SIG-M5 treated with dmso at 0.1 percent for 504 hours (cell line): ENCODE results near the gene CDHR3.
"Not testable (repeated sequence)": the region's sequence is repeated elsewhere in the genome, so short reads cannot be mapped to it uniquely, and the experiment has no call there.

Source experiments
- DNase-seq: peaks from one replicate; lab custom pipeline; 2025; ENCODE audit not compliant: unreplicated experiment; lab: John Stamatoyannopoulos, UW

The CDHR3 gene

DNA sequence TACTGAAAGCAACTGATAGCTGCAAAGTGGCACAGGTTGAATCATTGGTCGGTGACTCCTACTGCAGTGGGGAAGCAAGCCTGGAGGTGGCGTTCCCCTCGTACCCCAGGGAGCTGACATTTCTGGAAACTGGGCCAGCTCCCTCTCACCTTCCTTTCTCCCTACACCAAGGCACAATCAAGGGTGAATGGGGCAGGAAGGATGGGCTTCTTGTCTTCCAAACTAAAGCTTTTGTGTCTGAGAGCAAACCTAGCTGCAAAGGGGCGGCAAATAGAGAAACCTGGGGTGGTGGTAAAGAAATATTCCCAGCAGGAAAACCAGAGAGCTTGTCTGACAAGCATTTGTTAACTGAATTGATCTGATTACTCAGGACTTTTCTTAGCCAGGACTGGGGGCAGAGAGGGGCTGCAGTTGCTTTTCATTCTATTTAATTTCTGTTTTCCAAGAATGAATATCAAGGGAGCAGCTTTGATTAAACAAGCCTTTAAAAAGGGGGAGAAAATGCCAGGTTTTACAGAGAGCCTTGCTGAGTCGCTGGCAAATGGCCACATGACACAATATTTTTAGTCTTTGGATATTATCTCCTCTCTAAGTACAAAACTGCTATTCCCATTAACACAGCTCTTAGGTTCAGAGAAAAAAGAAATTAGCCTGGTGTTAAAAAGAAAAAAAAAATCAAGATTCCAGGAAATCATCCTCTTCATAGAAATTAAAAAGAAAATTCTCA, 27.8 kb downstream of the CDHR3 start:
- DNase-seq, result no peak

DNA sequence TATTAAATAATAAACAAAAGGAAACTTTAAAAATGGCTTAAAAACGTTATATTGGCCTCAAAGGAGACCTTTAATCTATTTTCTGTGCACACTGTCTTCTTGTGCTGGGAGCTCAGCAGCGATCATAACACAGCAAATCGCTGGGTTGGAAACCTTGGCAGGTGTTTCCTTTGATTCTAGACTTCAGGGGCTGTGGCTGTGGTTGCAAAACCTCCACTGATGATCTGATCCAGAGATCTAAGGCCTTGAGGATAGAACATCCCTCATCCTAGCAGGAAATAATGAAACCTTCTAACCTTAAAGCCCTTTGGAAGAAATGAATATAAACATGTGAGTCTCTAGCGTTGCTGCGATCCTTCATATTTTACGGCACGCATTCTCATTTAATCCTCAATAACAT, 29.8 kb downstream of the CDHR3 start:
- DNase-seq, result no peak

DNA sequence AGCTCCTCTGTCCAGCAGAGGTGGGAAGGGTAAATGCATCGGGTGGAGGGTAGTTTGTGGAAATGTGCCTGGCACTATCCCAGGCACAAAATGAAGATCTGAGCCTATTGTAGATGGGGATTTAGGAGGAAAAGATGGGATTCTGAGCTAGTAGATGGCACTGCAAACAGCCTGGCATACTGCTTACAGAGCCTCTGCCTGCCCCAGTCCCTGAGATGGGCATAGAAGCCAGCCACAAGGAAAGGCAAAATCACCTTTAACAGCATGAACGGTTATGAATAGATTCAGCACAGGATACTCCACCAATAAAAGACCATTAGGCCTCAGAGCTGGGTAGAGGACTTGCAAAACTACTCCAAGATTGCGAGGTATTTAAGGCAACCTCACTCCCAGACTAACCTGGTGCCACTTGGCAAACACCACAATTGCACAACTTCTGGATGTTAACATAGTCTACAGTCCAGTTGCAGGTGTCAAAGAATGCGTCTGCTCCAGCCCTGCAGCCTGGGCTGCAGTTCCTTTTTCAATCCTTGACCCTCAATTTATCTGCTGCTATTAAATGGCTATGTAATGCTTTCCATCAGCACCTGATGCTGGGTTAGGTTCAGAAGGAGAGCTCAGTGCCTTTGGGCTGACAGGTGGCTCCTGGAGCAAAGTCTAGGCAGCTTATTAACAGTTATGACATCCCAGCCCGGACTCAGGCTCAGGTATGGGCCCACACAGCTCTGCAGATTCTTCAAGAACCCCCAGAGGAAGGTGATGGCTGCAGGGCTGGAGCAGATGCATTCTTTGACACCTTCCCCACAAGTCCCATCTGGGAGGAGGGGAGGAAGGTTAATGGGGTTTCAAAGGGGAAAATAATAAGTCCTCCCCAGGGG, 34.0 kb downstream of the CDHR3 start:
- no peak for DNase-seq

DNA sequence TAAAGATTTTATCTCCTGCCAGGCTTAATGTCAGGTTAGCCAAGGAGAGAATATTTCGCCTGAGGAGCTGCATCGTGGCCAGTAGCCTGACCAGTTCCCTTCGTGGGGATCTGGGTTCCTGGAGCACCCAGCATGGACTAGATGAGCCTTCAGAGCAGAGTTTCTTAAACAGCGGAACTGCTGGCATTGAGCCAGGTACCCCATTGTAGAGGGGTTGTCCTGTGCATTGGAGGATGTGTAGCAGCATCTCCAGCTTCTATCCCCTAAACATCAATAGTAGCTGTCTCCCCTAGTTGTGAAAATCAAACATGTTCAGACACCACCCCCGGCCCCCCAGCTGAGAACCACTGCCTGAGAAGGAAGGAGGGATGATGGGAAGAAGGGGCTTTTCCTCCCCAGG, 36.2 kb downstream of the CDHR3 start:
- DNase-seq, result no peak

DNA sequence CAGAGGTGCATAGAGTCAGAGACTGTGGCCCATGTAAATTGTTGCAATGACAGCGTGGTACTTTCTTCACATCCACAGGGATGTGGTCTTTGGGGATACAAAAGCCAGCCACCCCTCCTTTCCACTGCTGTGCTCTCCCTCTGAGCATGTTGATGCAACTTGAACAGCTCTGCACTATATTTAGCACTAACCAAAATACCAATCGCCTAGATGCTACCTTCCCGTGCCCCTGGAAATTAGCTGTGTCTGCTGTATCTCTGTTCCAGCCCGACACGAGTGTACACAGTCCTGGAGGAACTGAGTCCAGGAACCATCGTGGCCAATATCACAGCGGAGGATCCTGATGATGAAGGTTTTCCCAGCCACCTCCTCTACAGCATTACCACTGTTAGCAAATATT, 38.1 kb downstream of the CDHR3 start:
- DNase-seq, result no peak

DNA sequence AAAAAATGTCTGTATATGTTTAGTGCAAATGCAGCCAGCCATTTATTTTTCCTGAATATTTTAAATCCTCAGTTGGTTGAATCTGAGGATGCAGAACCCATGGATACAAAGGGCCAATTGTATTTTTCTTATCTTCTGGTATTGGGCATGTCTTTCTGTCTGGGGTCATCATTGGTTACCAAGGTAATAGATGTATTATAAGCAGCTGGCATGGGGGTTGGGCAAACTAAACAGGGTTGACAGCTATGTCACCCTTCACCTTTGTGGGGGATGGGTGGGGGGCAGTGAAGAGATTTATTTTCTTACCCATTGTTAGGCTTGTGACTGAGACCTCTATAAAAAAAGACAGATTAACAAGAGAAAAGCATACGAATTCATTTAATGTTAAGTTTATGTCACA, 38.8 kb downstream of the CDHR3 start:
- DNase-seq, result no peak

DNA sequence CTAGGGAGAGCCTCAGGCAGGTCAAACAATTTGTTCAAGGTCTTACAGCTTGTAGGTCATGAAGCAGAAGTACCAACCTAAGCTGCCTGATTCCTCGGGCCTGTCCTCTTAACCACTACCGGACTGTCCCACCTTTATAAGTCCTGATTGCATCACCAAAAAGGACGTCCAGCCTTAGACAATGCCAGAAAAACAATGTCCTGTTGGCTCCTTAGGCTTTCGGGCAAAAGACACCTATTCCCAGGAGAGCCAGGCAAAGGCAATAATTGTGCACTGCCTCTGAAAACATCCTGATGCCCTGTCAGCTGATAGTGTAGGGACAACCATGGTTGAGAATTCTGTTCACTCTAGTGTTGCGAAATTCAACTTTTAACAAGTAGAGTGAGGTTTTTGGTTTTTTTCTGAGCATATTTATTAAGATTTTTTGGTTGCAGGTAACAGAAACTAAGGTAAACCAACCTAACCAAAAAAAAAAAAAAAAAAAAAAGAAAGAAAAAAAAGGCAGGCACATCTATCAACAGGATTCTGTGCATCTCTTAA, 40.5 kb downstream of the CDHR3 start:
- DNase-seq, result no peak

DNA sequence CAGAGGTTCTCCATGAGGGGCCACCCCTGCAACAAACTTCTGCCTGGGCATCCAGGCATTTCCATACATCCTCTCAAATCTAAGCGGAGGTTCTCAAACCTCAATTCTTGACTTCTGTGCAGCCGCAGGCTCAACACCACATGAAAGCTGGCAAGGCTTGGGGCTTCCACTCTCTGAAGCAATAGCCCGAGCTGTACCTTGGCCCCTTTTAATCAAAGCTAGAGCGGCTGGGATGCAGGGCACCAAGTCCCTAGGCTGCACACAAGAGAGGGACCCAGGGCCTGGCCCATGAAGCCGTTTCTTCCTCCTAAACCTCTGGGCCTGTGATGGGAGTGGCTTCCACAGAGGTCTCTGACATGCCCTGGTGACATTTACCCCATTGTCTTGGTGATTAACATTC, 43.8 kb downstream of the CDHR3 start:
- DNase-seq, result no peak

DNA sequence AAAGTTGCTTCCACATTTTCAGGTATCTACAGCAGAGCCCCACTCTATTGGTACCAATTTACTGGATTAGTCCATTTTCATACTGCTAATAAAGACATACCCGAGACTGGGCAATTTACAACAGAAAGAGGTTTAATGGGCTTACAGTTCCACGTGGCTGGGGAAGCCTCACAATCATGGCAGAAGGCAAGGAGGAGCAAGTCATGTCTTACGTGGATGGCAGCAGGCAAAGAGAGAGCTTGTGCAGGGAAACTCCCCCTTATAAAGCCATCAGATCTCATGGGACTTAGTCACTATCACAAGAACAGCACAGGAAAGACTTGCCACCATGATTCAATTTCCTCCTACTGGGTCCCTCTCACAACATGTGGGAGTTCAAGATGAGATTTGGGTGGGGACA, 44.7 kb downstream of the CDHR3 start:
- not testable (repeated sequence) for DNase-seq

DNA sequence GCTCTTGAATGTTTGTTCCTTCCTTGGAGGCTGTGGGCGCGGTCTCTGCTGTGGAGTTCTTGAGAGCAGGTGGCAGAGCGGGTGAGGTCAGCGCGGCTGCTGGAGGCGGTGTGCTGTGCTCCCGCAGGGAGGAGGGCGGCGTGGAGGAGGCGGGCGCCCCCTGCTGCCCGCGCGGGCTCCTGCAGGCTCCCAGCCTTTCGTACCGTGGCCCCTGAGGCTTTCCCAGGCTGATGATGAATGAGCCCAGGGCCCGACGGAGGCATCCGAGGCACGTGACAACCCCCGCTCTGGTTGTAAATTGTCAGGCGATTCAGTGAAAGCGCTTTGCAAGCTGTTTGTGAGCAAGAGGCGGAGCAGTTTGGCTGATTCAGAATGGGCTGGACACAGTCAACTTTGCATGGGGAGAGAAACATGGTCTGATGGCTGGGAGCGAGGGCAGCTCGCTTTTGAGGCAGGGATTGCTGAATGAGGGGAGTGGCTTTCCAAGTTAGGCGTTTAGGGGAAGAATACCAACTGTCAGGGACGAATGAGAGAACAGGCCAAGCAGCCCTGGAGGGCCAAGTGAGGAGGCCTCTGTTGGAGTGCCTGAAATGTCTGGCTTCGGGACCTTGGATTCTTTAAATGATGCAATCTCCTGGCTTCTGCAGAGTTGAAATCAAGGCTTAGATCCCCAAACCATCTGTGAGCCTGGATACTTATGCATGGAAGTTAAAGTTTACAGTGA, 46.6 kb downstream of the CDHR3 start:
- DNase-seq, result peak; percentile 58

DNA sequence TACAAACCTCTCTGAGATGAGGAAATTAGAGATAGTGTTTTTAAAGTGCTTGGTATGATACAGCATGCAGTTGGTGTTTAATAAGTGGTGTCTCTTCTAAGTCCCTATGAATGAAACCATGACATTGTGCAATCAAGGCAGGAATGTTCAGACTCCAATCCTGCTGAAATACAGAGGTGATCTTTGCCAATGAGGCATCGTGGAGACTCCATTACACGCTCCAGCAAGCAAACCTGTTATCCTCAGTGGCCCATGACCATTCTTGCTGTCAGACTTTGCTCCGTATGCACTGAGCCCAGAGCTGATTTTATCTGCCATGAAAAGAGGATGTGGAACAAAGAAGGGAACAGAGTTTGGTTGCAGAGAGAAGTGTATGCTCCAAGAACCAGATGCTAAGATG, 47.3 kb downstream of the CDHR3 start:
- no peak for DNase-seq

DNA sequence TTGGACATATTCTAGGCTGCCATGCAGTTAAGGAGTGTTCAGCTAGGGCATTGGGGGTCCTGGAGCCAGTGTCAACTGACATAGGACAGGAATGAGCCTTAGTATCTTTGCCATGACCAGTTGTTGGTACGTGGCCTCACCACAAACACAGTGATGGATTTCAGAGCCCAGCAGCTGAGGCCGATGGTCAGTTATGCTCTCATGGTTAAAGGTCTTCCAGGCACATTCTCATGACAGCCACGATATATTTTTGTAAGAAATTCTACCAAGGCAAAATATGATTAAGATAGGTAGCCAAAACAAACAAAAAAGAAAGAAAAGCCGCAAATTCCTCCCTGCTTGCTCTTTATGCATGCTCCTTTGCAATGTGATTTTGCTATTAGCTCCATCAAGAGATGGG, 47.8 kb downstream of the CDHR3 start:
- no peak for DNase-seq

DNA sequence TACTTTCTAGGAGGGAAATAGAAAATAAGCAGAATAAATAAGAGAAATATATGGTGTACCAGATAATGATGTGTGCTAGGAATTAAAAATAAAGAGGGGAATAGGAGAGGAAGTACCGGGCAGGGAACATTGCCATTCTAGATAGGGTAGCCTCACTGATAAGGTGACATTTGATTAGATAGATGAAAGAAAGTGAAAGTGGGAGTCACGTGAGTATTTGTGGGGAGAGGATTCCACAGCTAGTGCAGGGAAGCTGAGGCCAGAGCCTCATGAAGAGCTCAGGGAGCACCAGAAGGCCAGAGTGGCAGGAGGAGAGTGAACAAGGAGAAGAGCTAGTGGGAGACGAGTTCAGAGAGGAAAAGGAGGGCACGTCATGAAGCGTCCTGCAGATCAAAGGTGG, 49.1 kb downstream of the CDHR3 start:
- no peak for DNase-seq

DNA sequence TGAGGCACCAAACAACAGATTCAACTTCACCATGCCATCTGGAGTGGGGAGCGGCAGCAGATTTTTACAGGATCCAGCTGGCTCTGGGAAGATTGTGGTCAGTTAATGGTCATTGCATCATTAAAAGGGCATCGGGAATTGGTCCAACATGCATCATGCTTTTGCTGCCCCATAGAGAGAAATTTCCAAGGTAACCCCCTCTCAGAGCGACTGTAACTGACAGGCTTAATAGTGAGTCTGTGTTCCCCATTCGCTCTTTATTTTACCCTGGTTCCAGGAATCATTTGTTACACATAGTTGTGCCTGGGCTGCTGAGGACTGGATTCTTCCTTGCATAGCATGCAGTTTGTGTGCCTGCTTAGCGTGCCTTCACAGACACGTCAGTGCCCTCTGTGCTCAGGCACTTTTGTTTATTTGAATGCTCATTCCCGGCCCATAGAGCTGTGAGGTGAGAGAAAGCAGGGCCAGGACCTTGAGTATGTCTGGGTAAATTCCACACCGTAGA, 49.9 kb downstream of the CDHR3 start:
- DNase-seq, result no peak

DNA sequence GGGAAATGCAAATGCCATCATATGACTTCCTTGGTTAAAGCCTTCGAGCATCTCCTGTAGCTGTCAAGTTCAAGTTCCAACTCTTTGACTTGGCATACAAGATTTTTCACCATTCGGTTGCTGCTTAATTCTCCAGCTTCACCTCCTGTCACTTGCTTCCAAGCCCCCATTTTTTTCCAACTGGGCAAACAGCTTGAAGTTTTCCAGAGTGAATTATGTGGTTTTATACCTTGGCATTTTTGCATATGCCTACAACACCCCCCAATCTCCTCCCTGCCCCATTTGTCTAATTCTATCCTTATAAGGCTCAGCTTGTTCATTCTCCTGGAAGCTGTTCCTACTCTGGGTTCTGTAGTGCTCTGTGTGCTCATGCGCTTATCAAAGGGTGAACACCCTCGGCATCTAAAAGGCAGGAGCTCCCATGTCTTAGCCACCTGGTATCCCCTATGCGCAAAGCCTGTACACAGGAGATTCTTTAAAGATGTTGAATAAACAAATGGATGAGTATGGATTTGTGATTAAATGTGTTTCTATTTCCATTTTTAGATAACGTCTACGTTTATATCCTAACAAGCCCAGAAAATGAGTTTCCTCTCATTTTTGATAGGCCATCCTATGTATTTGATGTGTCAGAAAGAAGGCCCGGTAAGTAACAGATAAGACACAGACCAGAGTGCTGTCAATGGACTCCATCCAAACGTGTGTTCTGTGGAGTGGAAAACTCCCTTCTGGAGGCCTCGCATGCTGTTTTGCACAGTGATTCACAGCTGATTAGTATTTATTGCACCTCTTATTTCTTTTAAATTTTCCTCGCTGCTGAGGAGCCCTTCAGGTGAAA, 52.5 kb downstream of the CDHR3 start:
- DNase-seq, result no peak

DNA sequence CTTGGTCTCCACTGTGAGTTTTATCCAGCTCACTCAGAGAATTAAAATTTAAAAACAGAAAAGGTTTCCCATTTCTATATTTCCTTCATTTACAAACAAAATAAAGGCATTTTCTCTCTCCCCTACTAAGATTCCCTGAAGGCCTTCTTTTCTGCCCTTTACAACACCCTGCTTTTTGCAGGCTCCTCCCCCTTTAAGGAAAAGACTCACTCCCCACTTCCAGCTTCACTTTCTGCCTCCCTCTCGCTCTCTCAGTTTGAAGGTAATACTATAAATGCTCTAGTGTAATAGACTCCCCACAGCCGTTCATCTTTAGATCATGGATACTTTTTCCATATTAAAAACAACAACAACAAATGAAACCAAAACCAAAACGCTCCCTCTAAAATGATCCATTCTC, 53.3 kb downstream of the CDHR3 start:
- no peak for DNase-seq

DNA sequence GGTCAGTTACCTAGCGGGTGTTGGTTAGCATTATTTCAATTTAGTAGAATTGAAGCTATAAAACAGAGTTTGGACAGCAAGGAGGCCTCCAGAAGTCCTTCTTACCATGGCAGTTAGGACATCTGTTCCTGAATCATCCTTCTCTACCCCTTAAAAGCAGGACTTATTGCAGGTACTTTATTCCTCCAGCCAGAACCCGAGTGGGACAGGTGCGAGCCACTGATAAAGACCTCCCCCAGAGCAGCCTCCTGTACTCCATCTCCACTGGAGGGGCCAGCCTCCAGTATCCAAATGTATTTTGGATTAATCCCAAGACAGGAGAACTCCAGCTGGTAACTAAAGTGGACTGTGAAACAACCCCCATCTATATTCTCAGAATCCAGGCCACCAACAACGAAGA, 54.6 kb downstream of the CDHR3 start:
- no peak for DNase-seq

DNA sequence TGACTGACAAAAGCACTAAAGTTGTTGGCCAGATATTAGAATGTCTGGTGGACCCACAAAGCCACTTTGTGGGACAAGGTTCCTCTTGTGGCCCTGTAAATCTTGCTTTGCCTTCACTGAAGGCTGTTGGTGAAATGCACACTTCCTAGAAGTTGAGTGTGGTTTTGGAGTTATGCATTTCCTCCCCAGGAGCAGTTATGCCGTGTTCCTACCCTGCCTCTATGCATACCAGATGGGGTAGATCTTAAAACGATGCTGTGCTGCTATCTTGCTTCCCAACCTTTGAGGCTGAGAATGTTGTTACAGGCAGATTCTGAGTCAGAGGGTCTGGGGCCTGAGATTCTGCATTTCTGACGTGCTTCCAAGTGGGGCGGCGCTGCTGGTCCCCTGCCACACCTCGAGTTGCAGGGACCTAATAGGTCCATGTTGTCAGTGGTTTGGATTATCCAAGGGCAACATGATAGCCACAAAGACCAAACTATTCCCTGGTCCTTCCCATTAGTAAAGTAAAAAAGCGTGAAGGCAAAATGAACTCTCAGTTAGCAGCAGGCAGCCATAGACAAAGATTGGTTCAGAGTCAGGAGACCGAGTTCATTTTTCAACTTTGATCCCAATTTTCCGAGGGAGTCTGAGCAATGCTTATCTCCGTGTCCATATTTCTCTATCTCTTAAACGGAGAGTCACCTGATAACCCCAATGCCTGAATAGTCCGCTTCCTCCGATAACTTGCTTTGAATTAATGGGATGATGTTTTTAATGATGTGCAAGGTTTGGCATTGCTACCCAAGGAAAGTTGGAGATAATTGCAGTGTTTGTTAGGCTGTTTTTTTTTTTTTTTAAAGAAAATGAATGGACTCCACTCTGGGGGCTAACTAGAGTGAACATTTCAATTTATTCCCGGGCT, 55.8 kb downstream of the CDHR3 start:
- DNase-seq, result no peak

DNA sequence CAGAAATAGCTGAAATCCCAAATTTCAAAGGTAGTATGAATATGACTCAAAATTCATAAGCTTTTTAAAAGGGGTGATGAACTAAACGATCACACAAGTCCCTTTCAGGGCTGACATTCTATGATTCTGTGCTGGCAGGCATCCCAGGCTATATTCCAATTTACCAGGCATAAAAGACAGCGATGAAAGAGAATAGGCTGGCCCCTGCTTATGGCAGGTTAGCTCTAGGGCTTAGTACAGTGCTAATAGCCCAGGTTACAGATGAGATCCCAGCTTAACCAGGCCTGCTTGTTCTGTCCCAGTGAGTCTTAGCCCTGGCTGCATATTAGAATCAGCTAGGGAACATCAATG, 56.4 kb downstream of the CDHR3 start:
- no peak for DNase-seq
